Osteoblast (primary cell): ENCODE results near the gene CLDN1. TPM values are rescaled to one million over a fixed set of nuclear protein-coding genes. Genes with fewer than 3 reads are reported as not detected.
A peak's percentile ranks its signal among the peaks of the same experiment; 100 is the strongest.

Experiments used
- DNase-seq: peaks from one replicate; pipeline ENCODE4 v3.0.0; 2011; ENCODE audit warnings: low spot score, mixed read lengths; ENCODE audit not compliant: insufficient read length; ENCODE audit errors: missing footprints
- H2AFZ ChIP-seq: 2 replicates; pipeline ENCODE4 v1.6.0; 2011; ENCODE audit warnings: mild to moderate bottlenecking, low read length
- H3K27ac ChIP-seq: 2 replicates; pipeline ENCODE4 v1.5.1; 2011; ENCODE audit warnings: mild to moderate bottlenecking, low read depth, low read length, moderate library complexity
- H3K27me3 ChIP-seq: 2 replicates; pipeline ENCODE4 v1.6.0; 2012; ENCODE audit warnings: mild to moderate bottlenecking, control low read depth, inconsistent platforms, low read length, moderate library complexity; ENCODE audit not compliant: insufficient read depth
- H3K36me3 ChIP-seq: 2 replicates; pipeline ENCODE4 v1.5.1; 2011; ENCODE audit warnings: mild to moderate bottlenecking, low read length, control low read depth, moderate library complexity; ENCODE audit not compliant: insufficient read depth
- H3K4me1 ChIP-seq: 2 replicates; pipeline ENCODE4 v1.5.1; 2011; ENCODE audit warnings: mild to moderate bottlenecking, low read length, control low read depth, moderate library complexity; ENCODE audit not compliant: insufficient read depth
- H3K4me2 ChIP-seq: 2 replicates; pipeline ENCODE4 v1.6.0; 2011; ENCODE audit warnings: mild to moderate bottlenecking, low read length; ENCODE audit not compliant: insufficient read depth
- H3K4me3 ChIP-seq: fragments of 200-600 bp; sonication (generic); 3 replicates; pipeline ENCODE4 v1.5.1; 2012; ENCODE audit warnings: mild to moderate bottlenecking, low read length, inconsistent platforms; ENCODE audit not compliant: insufficient read depth
- H3K79me2 ChIP-seq: 2 replicates; pipeline ENCODE4 v1.6.0; 2012; ENCODE audit warnings: mild to moderate bottlenecking, low read length, control low read depth, inconsistent platforms; ENCODE audit not compliant: insufficient read depth
- H3K9me3 ChIP-seq: 2 replicates; pipeline ENCODE4 v1.5.1; 2011; ENCODE audit warnings: low read depth, low read length, control low read depth
- H4K20me1 ChIP-seq: 2 replicates; pipeline ENCODE4 v1.6.0; 2012; ENCODE audit warnings: mild to moderate bottlenecking, low read length, control low read depth; ENCODE audit not compliant: insufficient read depth
- CTCF ChIP-seq: IDR thresholded peaks from 2 replicates; pipeline ENCODE4 v1.5.1; 2011; ENCODE audit warnings: mild to moderate bottlenecking, low read depth, low read length, moderate library complexity; ENCODE audit errors: extremely low read depth
- total RNA-seq: library from RNA; depleted of rRNA; stranded (reverse); fragments of >200 nt; gene quantifications from 2 replicates; pipeline ENCODE4 v1.2.3, GENCODE V29; 2012

The CLDN1 gene
- total RNA-seq, 1 donor: 1.1 TPM

GRCh38 chr3:190368881-190369280 lies 46.6 kb upstream of the CLDN1 start:
- H3K36me3 ChIP-seq: no peaks in the 10 kb centered on the region
- no peak for DNase-seq
- H3K9me3 ChIP-seq: no peaks in the 10 kb centered on the region
- H3K4me2 ChIP-seq: no peak overlapping the region
- H4K20me1 ChIP-seq: no peaks in the 10 kb centered on the region
- no peaks in the 10 kb centered on the region for H3K79me2 ChIP-seq
- no peaks in the 10 kb centered on the region for H3K27me3 ChIP-seq
- no peak overlapping the region for H2AFZ ChIP-seq
- H3K4me1 ChIP-seq: peaks cover 6% of the 10 kb centered on the region
- no peak overlapping the region for H3K27ac ChIP-seq
- no peak for TF ChIP-seq CTCF
- no peak overlapping the region for H3K4me3 ChIP-seq

GRCh38 chr3:190366133-190366532 lies 43.9 kb upstream of the CLDN1 start:
- Histone ChIP-seq H3K4me2 (no peak overlapping the region), H3K4me3 (no peak overlapping the region), H3K4me1 (peaks cover 6% of the 10 kb centered on the region), H2AFZ (peak overlapping the region; percentile 8), H3K79me2 (no peaks in the 10 kb centered on the region), H4K20me1 (no peaks in the 10 kb centered on the region), H3K9me3 (no peaks in the 10 kb centered on the region), H3K36me3 (no peaks in the 10 kb centered on the region), H3K27me3 (no peaks in the 10 kb centered on the region), H3K27ac (no peak overlapping the region)
- DNase-seq: no peak
- TF ChIP-seq CTCF: no peak

GRCh38 chr3:190362258-190362657 lies 40.0 kb upstream of the CLDN1 start:
- Histone ChIP-seq H3K36me3 (no peaks in the 10 kb centered on the region), H4K20me1 (no peaks in the 10 kb centered on the region), H3K4me2 (no peak overlapping the region), H3K79me2 (no peaks in the 10 kb centered on the region), H3K27ac (no peak overlapping the region), H3K4me1 (peaks cover 6% of the 10 kb centered on the region), H3K27me3 (no peaks in the 10 kb centered on the region), H3K9me3 (no peaks in the 10 kb centered on the region), H3K4me3 (no peak overlapping the region), H2AFZ (no peak overlapping the region)
- DNase-seq: no peak
- TF ChIP-seq CTCF: no peak

- Histone ChIP-seq H3K4me3 (no peak overlapping the region), H3K27me3 (no peaks in the 10 kb centered on the region)
These were observed 39.5 kb upstream of the CLDN1 start for GRCh38 chr3:190361791-190362190.

More at GRCh38 chr3:190361791-190362190, 39.5 kb upstream of the CLDN1 start:
- TF ChIP-seq CTCF: no peak
- Histone ChIP-seq H3K4me2 (no peak overlapping the region), H3K79me2 (no peaks in the 10 kb centered on the region), H4K20me1 (no peaks in the 10 kb centered on the region), H2AFZ (no peak overlapping the region), H3K4me1 (peaks cover 6% of the 10 kb centered on the region), H3K36me3 (no peaks in the 10 kb centered on the region), H3K9me3 (no peaks in the 10 kb centered on the region), H3K27ac (no peak overlapping the region)
- no peak for DNase-seq
